GM18502 (cell line): Measurements from ENCODE around the gene BFSP2.
"Not testable (repeated sequence)": the region's sequence is repeated elsewhere in the genome, so short reads cannot be mapped to it uniquely, and the experiment has no call there.

Experiments
- ATAC-seq: cut with Tn5 transposase; IDR thresholded peaks from one replicate; pipeline ENCODE4 v1.9.1; 2021; ENCODE audit warnings: mild to moderate bottlenecking; ENCODE audit not compliant: unreplicated experiment, poor library complexity

Gene BFSP2

DNA sequence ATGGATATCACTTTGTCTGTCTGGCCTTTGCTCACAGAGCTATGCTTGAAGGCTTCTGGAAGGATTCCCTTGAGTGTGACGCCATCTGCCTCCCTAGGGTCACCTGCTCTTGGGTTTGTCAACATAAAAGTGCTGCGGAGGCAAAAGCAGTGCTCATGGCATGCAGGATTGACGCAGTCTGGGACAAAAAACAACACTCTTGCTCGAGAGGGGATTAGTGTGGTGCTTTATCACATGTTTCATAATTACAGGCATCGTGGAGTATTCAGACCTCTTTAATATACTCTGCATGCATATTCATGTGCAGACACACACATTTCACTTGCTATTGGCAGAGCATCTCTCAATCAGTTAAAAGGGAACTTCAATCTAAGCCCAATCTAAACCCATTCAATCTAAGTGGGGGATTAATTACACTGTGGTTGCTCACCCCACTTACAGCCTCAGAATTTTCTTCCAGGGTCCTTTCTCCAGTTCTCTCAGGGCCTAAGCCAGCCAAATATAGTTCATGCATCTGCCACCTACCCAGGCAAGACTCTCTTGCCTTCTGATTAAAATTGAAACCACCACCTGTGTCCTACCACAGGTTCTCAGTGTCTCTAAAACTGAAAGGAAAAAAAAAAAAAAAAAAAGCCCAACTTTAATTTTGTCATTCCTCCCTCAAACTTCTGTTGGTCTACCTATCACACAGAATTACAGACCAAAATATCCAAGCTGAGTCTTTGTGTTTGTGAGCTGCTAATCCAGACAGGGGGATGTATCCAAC lies 75.6 kb downstream of the BFSP2 start:
- peak; percentile 76 for ATAC-seq

DNA sequence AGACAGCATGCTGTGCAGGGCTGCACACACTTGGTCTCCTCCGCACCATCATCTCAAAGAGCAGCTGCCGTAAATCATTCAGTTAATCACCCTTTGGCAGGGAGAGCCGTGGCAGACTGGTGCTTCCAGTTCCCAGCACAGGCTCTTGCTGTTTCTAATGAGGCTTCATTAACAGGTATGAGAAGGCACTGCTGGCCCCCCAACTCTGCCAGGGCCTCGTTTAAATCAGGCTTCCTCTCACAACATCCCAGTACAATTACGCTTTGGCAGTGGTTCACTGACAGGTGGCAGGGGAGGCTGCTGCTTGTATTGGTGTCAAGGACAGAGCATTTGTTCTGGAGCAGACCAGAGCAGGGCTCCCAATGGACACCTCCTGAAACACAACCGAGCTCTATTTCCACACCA lies 77.1 kb downstream of the BFSP2 start:
- ATAC-seq, result no peak

DNA sequence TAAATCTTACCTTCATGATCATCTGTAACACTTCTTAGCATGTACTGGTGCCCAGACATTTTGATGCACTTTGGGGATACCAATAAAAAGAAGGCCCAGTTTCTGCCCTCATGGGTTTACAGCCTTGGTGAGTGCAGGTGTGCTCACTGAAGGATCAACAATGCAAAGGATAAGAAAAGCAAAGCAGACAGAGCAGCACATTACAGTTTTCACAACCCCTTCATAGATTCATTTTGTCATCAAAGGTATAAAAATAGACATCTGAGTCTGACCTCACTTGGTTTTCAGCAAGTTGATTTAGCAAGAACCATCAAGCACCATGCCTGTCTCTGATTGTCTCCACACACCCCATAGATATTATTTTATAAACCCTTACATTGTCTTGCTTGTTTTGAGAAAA lies 77.6 kb downstream of the BFSP2 start:
- ATAC-seq, result peak; percentile 43

DNA sequence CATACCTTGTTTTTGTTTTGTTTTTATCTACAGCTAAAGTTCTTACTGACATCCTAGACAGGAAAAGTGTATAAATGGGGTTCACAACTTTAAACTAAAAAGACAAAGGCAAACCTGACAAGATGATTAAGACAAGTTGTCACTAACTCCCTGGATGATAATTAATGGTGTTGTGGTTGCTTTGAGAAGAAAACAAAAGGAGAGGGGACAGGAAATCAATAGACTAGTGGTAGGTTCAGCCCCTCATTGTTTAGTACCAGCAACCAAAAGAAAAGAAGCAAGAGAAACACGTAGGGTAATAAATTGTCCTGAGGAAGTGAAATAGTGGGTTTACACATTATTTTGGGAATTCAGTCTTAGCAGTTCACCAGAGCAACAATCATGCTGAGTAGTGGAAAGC lies 78.8 kb downstream of the BFSP2 start:
- ATAC-seq, result no peak

DNA sequence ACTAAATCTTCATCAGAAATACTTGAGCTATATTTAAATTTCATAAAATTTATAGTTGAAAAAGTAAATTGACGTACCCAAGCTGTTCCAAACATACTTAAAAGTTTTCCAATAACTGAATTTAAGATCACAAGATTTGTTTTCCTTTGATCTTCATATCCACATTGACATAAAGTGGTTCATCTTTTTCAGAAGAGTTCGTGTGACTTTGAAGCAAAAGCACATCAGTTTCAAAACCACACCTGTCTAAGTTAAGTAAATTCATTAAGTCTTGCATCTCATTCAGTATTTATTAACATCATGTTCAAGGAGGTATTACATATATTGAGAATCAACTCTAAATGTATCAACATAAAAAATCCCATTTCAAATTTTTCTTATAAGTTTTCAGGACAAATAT lies 79.5 kb downstream of the BFSP2 start:
- ATAC-seq, result no peak

DNA sequence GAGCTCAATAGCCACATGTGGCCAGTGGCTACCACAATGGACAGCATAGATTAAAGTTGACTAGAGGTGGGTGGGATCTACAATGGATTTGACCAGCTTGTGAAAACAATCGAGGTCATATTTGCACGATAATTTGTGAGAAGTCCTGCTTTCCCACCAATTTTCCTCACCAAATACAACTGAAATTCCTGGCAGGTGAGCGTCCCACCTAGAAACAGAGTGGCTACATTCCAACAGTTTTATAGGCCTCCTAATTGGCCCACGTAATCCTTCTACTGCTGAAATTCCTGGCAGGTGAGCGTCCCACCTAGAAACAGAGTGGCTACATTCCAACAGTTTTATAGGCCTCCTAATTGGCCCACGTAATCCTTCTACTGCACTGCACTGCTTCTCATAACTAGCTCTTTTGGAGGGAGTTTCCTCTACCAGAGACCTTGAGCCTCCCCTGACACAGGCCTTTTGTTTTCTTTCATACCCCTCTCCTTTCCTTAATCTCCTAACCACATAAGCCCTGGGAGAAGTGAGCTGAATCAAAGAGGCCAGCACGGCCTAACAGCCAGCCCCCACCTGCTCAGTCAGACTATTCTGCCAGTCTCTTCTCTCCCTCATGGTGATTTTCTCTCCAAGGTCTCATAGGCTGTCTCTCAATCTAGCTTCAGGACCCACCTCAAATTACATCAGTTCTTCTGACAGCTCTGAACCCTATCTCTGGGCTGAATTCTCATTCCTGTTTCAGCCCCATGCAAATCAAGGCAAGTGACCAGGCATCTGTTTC lies 80.2 kb downstream of the BFSP2 start:
- peak; percentile 61 for ATAC-seq

DNA sequence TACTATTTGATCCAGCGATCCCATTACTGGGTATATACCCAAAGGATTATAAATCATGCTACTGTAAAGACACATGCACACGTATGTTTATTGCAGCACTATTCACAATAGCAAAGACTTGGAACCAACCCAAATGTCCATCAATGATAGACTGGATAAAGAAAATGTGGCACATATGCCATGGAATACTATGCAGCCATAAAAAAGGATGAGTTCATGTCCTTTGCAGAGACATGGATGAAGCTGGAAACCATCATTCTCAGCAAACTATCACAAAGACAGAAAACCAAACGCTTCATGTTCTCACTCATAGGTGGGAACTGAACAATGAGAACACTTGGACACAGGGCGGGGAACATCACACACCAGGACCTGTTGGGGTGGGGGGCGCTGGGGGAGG lies 82.6 kb downstream of the BFSP2 start:
- ATAC-seq, result not testable (repeated sequence)

DNA sequence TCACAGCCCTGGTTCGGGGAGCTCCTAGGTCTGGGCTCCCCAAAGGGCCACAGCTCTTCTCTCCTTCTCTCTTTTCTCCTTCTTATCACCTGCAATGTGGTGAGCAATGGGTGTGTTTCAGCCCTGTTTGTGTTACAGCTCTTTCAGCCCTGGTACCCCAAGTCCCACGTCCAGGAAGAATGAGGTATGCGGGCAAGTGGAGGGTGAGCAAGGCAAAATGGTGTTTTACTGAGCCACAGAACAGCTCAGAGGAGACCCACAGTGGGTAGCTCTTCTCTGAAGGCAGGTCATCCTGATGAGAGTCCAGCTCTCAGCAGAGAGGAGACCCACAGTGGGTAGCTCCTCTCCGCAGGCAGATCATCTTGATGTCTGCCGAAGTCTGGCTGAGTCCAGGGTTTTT lies 86.8 kb downstream of the BFSP2 start:
- ATAC-seq, result no peak

DNA sequence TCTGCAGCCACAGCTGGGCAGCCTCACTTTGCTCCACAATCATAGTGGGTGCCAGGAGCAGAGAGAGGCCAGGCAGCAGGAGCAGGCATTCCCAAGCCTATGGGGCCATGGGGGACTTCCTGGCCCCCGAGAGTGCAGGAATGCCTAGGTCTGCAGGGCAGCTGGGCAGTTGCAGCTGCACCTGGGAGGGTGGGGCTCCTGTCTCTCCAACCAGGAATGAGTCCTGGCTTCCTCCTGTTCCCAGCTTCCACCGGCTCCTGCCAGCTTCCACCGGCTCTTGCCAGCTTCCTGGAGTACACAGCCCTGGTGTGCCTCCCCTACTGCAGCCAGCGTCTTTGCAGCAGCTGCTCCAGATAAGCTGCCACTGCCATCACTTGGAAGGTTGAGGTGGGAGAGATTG lies 87.3 kb downstream of the BFSP2 start:
- no peak for ATAC-seq

DNA sequence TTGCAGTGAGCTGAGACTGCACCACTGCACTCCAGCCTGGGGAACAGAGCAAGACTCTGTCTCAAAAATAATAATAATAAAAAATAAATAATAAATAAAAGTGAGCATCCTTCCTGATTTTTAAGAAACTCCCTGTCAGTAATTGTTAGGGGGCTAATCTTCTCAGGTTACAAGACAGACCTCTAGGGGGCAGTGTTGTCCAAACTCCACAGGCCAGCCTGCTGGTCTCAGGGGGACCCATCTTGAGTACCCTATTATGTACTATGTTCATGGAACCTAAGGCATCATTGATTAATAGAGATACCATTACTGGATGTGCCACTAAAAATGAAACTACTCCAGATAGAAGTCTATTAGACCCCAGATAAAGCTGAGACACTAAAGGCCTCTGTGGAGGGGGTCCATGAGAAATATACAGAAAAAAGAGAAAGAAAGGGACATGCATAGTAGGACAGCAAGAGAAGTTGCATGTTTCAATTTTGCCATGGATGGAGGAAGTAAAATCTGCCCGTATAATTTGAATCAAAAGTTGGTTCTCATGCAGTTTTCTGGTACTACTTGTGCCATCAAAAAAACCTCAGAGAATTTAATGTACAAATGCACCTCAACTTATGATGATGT lies 88.2 kb downstream of the BFSP2 start:
- ATAC-seq, result no peak

DNA sequence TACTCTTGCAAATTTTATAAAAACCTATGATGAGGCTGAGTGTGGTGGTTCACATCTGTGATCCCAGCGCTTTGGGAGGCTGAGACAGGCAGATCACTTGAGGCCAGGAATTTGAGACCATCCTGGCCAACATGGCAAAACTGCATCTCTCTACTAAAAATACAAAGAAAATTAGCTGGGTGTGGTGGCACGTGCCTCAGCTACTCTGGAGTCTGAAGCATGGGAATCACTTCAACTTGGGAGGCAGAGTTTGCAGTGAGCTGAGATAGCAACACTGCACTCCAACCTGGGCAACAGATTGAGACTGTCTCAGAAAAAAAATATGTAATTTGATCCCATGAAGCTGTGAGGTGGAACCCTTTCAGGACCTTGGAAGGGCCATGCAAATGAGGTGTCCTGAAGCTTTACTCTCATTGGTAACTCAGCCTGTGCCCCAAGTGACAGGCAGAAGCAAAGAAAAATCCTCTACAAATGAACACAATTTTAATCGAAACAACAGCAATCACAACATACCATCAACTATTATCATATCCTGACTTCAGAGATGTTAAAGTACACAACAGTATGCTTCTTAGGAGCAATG lies 89.0 kb downstream of the BFSP2 start:
- ATAC-seq, result no peak

DNA sequence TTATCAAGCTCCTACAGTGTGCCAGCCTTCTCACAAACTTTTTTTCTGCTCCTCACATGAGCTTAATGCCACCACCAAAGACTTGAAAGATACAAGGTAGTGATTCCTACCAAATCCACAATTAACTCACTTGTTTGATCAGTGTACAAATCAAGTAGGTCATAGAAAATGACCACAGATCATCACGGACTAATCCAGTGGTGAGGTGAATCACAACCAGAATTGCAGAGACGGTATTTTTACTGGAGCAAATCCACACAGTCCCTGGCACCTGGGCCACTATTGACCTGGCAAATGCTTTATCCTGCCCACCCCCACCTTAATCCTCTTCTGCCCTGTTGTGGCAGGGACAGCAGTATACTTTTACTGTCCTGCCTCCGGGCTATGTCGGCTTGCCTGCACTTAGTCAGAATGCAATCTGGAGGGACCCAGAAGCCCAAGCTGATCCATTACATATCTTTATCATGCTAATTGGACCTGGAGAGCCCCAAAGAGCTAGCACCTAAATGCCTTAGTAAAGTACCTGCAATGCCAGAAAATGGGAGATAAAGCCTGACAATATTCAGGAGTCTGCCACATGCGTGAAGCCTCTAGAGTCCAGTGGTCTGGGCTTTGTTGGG lies 89.7 kb downstream of the BFSP2 start:
- no peak for ATAC-seq

DNA sequence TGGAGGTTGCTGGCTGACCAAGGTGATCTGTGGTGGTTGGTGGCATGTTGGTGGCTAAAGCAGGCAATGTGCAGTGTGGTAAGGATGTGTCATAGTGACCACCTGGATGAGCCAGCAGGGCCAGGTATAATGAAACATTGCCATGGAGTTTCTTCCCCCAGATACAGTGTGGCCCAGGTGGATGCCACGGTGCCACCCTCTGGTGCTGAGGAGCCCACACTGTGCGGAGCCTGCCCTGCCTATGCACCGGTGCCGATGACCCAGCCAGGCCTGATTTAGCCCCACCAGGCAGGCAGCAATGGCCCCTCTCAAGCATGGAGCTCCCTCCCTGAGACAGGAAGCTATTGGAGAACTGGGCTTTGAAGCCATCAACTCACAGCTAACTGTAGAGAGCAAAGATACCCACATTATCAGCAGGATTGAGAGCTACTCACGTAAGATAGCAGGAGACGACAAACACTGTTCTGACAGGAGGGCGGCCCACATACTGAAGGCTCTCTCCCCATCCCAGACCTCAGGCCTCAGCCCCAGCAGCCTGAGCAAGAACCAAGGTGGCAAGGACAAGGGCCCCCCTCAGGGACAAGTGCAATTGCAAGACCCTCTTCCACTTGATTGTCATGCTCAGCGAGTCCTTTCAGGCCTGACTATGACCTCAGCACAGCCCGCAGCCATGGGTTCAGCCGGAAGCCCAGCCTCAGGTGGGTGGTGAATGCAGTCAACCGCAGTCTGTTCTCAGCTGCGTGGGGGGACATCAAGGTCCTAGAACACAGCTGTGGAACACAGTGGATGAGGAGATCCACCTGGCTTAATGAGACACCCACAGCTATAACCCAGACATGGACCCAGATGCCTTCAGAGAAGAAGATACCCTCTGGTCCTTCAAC lies 90.9 kb downstream of the BFSP2 start:
- ATAC-seq, result peak; percentile 89

DNA sequence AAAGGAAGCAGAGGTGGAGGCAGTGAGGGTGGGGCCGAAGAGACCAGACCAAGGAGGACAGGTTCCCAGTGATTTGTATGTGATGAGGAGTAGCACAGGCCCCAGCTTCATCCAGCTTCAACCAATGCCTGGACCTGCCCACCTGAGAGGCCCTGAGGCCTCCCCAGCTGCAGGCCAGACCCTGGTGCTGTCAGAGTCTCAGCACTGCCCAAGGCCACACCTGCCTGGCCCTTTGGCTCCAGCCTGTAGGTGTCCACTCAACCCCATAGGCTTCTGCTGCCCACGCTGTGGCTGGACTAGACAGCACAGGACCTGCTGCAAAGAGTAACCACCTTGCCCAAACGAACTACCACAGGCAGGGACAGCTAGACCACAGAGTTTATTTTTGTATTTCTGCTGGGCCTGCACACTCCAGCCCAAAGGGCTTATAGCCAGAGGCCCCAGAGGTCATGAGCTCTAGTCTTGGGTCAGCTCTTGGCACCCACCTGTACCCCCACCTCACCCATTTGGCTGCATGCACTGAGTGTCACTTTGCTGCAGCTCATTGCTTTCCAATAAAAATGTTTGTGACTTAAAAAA lies 91.7 kb downstream of the BFSP2 start:
- peak; percentile 17 for ATAC-seq

DNA sequence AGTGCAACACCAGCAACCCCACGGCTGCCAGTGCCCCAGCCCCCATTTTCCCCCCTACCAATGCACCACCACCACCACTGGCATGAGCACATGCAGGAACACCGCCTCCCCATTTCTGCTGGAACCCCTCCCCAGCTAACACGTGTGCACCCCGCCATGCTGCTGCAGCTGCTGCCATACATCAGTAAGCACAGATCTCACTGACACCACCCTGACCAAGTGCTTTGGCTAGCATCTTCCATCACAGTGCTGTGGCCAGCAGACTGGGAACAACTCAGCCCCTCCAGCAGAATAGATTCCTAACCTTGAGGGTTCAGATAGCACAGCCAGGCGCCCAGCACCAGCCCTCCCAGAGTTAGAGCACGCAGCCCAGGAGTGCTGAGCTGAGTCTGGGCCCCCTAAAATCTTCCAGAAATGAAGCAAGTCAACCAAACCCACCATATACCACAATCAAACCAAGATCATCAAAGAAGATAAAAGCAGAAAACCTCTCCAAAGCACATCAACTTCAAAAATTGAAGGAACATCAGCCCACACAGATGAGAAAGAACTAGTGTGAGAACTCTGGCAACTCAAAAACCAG lies 92.4 kb downstream of the BFSP2 start:
- no peak for ATAC-seq

DNA sequence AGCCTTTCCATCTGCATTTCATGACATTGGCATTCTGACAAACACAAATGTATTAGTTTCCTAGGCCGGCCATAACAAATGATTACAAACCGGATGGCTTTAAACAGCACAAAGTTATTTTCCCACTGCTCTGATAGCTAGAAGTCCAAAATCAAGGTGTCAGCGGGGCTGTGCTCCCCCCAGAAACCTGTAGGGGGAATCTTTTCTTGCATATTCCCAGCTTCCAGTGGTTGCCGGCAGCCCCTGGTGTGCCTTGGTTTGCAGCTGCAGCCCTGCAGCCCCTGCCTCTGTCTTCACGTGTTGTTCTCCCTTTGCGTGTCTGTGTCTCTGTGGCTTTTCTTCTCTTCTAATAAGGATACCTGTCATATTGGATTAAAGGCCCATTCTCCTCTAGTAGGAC lies 94.6 kb downstream of the BFSP2 start:
- no peak for ATAC-seq

DNA sequence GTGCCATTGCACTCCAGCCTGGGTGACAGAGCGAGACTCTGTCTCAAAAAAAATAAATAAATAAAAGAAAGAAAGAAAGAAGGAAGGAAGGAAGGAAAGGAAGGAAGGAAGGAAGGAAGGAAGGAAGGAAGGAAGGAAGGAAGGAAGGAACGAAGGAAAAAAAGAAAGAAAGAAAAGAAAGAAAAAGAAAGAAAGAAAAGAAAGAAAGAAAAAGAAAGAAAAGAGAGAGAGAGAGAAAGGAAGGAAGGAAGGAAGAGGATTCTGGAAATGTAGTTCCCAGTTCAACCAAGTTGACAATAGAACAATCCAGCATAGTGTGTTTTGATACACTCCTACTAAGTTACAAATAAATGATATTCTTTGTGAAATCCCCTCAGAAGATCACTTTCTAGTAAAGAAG lies 102.7 kb downstream of the BFSP2 start:
- ATAC-seq, result not testable (repeated sequence)

DNA sequence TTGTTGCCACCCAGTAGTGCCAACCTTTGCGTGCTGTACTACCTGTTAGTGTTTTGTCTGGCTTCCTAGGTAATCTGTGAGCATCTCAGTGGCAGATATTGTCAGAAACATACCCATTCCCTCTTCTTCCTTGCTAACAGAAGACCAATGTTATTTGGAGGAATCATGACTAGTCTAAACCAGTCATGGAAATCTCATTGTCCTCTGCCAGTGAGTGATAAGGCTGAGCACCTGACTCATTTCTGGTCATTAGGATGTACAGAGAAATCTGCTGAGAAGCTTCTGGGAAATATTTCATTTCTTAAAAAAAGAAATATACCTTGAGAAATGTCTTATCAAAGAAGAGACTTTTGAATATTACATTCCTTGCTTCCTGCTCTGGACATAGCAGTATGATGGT lies 103.6 kb downstream of the BFSP2 start:
- ATAC-seq, result no peak

DNA sequence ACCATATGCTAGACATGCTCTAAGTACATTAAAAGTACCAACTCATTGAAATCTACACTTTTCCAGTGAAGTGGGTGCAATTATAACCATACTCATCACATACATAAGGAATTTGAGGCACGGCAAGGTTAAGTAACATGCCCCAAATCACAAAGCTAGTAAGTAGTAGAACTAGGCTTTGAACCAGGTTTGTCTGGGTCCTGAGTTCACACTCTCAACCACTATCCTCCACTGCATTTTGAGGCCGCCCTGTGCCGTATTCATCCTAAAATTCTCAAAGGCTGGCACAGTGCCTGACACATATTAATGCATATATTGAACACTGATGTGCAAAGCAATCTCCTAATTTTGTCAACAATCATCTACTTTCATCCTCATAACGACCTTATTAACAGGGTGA lies 104.9 kb downstream of the BFSP2 start:
- ATAC-seq, result no peak
